T-helper 2 cell (primary cell): Measurements from ENCODE around the gene PSMD1.

Experiments
- DNase-seq, 5 experiments: peaks; one replicate each; pipeline versions ENCODE4 v3.0.0 to v3.0.0-alpha.2; 2012 to 2022

PSMD1 gene

DNA sequence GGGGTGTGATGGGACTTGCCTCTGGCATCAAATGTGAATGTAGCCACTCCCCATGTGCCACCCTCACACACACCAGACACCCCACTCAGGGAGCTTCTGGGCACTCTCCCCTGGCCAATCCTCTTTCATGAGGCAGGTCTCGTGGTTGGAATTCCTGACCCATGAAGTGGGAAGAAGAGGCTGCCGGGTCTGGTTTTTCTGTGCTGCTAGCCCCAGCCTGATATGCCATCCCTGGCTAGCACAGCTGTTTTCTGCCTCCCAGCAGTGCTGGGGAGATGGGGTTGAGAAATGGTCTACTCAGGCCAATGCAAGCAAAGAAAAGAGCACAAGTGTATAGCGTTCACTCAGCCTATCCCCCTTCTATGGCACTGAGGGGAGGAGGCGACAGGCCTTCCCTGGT, 20.5 kb upstream of the PSMD1 start:
- DNase-seq, result no peak

DNA sequence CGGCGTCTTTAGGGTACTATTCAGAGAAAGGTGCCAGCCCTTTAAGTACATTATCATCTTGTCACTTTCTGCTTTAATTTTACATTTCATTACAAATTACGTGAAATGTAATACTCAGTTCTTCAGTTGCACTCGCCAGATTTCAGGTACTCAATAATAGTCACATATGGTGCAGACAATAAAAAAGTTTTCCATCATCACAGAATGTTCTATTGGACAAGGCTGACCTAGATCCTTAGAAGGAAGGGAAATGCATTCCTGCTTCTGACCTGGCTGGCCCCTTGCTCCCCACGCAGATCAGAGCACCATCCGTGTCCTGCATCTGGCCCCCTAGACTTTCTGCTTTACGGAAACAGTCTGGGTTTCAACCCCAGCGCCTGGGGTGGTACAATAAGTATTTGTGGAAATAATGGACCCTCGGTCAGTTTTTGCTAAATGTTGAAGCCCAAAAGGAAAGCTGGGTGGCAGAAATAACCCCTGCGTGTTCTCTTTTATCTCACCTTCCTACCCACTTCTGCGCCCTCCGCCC, 20.0 kb upstream of the PSMD1 start:
- DNase-seq, result no peak

- peak in 1 of 5 experiments; percentile 18 for DNase-seq
These were observed 19.4 kb upstream of the PSMD1 start, which contains the start of gene C2orf72 for GRCh38 chr2:231037202-231037730. C2orf72 (plus strand) TSS chr2:231037523; CDS start chr2:231037566, 43 bp downstream.

DNA sequence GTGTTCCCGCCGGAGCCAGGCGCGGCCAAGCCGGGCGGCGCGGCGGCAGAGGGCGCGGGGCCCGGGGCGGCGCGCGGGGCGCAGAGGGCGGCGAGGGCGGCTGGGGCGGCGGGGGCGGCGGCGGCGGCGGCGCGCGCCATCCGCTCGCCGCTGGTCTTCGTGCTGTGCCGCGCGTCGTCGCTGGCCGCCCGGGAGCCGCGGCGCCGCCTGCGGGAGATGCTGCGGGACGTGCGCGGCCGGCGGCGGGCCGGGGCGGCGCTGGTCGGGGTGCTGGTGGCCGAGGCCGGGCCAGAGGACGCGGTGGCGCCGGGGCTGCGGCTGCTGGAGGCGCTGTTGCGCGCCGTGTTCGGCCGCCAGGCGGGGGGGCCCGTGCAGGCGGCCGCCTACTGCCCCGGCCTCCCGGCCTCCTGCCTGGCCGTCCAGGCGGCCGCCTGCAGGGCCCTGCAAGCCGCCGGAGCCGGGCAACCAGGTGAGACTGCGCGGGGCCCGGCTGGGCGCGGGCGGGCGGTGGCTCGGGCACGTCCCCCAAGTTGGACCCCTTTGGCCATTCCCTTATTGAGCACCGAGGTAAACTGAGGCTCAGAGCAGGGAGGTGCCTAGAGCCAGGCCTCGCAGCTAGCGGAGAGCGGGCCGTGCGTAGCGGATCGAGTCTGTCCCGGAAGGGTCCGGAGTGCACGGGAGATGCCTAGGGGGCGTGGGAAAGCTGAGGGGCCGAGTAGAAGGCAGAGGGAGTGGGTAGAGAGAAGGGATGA, 18.8 kb upstream of the PSMD1 start:
- DNase-seq, result peak in 1 of 5 experiments; percentile 22

DNA sequence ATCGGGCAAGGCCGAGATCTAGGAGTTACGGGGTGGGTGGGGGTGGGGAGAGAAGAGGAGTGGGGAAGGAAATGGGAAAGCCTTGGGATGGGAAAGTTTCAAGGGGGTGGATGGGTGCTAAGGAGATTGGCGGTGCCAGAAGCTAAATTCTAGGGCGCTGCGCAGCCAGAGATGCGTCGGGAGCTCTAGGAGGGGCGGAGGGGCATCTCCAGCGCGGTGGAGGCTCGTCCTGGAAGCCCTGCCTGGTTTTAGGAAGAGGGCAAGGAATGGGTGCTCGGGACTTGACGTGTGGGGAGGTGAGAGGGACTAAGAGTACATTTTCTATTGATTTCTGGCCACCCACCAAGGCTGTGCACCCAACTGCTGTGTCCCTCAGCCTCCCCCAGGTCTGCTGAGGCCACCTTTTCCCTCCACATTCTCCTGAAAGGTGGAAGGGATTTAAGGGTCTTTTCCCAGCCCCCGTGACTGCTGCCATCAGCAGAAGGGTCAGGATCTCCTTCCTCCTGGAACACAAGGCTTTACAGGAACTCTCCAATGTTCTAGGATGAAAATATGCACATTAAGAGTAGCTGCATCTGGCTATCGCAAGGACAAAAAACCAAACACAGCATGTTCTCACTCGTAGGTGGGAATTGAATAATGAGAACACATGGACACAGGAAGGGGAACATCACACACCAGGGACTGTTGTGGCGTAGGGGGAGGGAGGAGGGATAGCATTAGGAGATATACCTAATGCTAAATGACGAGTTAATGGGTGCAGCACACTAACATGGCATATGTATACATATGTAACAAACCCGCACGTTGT, 18.0 kb upstream of the PSMD1 start:
- DNase-seq, result no peak

DNA sequence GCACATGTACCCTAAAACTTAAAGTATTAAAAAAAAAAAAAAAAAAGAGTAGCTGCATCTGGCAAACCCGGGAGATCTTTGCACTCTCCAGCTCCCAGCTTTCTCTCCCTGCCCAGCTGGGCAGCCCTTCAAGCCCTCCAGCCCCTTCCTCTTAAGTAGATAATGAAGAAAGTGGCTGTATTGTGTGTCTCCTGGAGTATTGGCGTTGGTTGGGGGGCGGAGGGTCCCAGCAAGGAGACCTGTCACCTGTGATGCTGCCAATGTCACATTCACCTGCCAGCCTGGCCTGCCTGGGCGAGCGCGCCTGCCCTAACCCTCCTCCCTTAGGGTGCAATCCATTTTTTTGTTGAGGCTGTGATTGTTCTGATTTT, 17.4 kb upstream of the PSMD1 start:
- no peak for DNase-seq

DNA sequence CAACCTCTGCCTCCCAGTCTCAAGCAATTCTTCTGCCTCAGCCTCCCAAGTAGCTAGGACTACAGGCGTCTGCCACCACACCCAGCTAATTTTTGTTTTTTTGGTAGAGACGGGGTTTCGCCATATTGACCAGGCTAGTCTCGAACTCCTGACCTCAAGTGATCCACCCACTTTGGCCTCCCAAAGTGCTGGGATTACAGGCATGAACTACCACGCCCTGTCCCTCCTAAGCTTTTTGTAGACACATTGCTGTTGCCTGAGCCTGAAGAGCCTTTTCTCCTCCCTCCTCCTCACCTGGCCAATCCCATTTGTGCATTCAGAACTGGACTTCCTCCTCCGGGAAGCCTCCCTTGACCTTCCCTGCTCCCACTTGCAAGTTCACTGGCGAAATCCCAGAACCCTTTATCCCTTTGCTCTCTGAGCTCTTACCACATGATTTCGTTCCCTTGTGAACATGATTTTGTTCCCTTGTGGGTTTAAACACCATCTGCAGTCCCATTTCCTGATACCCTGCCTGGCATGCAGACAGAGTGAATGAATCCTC, 16.8 kb upstream of the PSMD1 start:
- DNase-seq, result no peak

- DNase-seq, result no peak
These were observed 15.5 kb upstream of the PSMD1 start for GRCh38 chr2:231041061-231041689.

DNA sequence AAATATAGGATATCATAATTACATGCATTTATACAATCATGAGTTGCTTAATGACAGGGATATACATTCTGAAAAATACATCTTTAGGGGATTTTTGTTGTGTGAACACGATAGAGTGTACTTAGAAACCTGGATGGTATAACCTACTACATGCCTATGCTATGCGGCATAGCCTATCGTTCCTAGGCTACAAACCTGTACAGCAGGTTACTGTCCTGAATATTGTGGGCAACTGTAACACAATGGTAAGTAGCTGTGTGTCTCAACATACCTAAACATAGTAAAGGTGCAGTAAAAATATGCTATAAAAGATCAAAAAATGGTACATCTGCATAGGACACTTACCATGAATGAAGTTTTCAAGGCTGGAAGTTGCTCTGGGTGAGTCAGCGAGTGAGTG, 12.9 kb upstream of the PSMD1 start:
- no peak for DNase-seq

DNA sequence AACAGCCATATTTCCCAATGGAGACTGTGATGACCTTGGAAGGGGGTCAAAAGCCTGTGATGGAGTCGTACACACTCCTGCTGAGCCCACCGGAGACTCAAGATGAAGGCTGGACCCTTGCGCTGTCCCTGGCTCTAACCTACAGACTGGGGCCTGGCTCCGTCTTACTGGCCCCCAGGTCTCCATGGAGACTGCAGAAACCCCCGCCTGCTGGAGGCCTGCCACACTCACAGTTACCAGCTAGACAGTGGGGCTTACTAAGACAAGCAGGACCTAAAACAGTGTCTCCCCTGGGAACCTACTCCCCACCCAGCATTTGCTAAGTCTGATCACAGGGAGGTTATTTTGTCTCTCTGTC, 9.8 kb upstream of the PSMD1 start:
- no peak for DNase-seq

DNA sequence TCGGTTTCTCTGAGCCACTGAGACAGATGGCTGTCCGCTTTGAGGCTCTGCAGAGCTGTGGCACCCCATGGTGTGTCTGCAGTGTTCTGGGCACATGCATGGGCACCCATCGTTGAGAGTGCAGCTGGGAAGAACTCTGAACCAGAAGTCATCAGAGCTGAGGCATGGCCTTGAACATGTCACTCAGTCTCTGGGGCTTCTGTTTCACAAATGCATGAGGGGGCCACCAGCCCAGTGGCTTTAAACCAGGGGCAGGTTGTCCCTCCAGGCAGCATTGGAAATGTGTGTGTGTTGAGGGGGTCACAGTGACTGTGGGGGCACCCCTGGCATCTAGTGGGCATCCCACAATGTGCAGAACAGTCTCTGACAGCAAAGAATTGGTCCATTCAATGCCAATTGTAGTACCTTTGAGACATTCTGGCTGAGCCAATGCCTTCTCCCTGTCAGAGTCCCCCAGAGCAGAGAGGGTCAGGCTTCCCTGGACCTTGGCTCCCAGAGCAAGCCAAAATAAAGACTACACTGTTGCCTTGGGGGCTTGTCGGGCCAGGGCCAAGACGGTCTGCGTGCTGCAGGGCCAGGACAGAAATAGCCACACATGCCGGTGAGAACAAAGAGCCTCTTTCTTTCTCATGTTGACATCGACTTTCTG, 9.3 kb upstream of the PSMD1 start:
- DNase-seq, result no peak

- no peak for DNase-seq
These were observed 8.4 kb upstream of the PSMD1 start for GRCh38 chr2:231047923-231048915.

DNA sequence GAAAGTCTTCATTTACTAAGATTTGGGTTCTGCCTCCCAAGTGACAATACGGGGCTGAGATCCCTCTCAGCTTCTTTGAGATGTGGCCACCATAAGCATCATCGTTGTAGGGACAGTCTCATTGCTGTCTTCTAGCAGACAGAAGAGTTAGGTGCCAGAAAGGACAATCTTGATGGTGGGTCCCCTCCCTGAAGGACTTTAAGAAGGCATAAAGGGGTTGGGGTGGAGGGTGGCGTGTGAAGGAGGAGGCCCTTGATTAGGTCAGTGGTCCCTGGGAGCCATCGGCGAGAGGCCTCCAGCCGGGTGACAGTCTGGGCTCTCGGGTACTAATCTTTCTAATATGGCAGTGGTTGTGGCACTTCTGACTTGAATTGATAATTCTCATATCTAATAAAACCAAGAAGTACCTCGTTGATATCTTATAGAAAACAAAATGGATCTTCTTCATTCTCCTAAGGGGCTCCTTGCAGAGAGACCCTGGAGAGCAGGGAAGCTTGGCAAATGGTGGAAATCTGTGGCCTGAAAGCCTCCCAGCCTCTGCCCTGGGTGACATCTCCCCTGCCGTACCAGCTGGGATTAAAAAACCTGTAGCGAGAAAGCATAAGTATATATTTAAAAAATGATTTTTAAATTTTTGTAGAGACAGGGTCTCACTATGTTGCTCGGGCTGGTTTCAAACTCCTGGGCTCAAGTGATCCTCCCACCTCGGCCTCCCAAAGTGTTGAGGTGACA, 7.2 kb upstream of the PSMD1 start:
- no peak for DNase-seq

DNA sequence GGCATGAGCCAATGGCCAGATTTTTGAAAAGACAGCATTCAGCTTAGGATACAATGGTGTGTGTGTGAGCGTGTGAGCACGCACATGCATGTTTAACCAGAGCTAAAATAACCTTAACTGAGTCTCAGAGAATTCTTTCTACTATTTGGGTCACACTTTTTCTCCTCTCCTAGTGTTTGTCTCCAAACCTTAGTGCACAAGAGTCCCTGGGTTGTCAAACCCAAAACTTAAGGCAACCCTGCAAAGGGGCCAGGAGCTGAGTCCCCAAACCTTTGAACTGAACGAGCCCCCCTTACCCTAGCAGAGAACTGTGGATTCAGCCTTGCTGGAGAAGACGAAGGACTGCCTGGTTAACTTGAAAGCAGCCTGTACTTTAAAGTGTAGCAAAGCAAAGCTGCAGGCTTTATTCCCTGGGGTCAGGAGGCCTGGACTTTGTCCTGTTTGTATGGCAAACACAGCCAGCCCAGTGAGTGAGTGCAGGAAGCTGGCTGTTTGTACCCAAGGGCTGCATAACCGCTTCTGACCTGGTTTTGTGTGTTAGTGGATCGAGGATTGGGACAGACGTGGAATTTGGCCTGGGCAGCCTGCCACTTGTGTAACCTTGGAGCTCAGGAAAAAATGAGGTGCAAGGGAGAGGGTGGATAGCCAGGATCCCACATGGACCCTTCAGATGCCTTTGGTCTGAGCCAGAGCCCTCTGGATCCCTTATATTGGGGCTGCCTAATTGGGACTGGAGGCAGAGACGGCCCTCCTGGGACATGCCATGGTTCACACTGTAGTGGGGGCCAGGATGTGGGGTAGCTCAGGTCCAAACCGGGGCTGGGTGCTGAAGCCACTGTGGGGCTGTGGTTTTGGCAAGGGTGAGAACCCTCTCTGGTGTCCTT, 6.4 kb upstream of the PSMD1 start:
- no peak for DNase-seq

- no peak for DNase-seq
These were observed 5.6 kb upstream of the PSMD1 start for GRCh38 chr2:231051116-231051515.

DNA sequence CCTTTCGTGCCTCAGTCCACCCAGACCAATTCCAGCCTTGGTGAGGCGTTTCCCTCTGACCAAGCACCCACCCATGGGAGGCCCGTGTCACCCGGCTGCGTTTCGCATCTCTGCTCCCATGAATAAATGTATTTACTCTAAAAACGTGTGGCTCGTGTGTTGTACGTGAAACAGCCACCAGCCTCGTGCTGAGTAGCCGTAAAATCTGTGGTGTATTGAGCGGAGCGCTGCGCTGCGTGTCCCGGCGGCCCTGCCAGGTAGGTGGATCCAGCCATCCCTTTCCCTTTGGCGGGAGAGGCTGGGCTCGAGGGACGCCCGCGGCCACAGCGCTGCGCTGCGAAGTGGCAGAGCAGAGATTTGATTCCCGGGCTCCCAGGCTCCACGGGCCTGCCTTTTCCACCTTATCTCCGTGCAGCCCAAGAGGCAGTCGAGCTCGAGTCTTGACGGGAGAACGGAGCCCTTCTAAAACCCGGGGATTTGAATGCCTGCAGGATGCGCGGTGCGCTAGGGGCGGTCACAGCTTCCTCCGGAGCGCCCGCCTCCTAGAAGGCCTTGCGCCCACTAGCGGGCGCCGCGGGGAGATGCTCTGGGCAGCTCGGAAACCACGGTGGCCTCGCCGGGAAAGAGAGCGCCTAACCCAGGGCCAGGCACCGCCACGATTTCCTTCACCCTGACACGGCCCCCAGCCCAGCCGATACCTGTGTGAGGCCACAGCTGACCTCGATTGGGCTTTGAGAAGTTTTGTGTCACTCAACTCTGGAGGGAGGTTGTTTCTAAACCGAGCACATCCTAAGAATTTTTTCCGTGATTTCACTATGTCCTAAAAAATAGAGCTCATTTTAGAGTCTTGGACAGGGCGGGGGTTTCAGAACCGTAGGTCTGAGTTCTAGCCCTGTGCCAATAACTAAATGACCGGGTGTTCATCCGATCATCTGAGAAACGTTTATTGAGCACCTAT, 3.9 kb upstream of the PSMD1 start:
- DNase-seq, result peak; percentile 66 to 89 (median 72)

- peak in 1 of 5 experiments; percentile 35 for DNase-seq
These were observed 2.8 kb upstream of the PSMD1 start for GRCh38 chr2:231053846-231054245.

GRCh38 chr2:231057590-231057989, 923 bp downstream of the PSMD1 start:
- DNase-seq, result no peak
